ENCODE data around the gene EP400.

DNA sequence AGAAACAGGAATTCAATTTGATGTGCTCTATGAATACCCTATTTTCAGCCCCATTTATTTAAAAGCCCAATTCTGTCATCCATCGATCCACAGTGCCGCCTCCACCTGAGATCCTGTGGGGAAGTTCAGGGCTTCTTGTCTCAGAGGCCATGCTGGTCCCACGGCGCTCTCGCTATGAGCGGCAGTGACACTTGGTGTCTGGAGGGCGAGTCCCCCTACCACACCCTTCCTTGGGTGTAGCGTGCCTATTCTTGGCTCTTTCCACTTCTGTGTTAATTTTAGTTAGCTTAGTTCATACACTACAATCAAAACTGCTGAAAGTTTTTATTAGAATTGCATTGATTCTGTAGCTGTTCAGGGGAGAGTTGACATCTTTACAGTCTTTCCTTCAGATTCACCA, 120.6 kb downstream of the EP400 start:
- TF ChIP-seq, protein P1, sequence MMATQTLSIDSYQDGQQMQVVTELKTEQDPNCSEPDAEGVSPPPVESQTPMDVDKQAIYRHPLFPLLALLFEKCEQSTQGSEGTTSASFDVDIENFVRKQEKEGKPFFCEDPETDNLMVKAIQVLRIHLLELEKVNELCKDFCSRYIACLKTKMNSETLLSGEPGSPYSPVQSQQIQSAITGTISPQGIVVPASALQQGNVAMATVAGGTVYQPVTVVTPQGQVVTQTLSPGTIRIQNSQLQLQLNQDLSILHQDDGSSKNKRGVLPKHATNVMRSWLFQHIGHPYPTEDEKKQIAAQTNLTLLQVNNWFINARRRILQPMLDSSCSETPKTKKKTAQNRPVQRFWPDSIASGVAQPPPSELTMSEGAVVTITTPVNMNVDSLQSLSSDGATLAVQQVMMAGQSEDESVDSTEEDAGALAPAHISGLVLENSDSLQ (IDR thresholded peaks at IDR 0.05), result no peak
- TF ChIP-seq BHLHE40 (IDR thresholded peaks at IDR 0.05; ENCODE audit: borderline replicate concordance), result no peak
